Measurements from ENCODE around the gene BRME1. TPM values are rescaled to one million over a fixed set of nuclear protein-coding genes. Genes with fewer than 3 reads are reported as not detected.

BRME1 gene
- total RNA-seq, 1 donor from 2014 or later: 12.0 TPM

- Histone ChIP-seq H3K27me3 (no peaks in the 10 kb centered on the region), H3K9me3 (no peaks in the 10 kb centered on the region), H3K36me3 (no peaks in the 10 kb centered on the region), H3K4me3 (peak overlapping the region in 1 of 2 donors; percentile 50), H3K27ac (no peak overlapping the region), H3K4me1 (peaks cover 13% of the 10 kb centered on the region)
- TF ChIP-seq POLR2AphosphoS5 (IDR thresholded peaks at IDR 0.05; ENCODE audit: insufficient read depth in 1 of 2, low read depth in 1 of 2): no peak
- intact Hi-C loops (cut with DNase I): loop anchor here (10.0 kb wide), 1 partner anchor 278 kb away; no protein-coding TSS in a partner anchor
- no peak for DNase-seq (ENCODE audit: extremely low spot score in 2 of 2)
Observed at GRCh38 chr19:13872339-13872694, 33.6 kb downstream of the BRME1 start.

GRCh38 chr19:13870873-13871272 lies 35.0 kb downstream of the BRME1 start:
- H3K27me3 ChIP-seq: no peaks in the 10 kb centered on the region
- no peak for DNase-seq (ENCODE audit: extremely low spot score in 2 of 2)
- TF ChIP-seq CTCF (IDR thresholded peaks at IDR 0.05) (no peak), POLR2A (IDR thresholded peaks at IDR 0.05) (no peak), POLR2AphosphoS5 (IDR thresholded peaks at IDR 0.05; ENCODE audit: insufficient read depth in 1 of 2, low read depth in 1 of 2) (no peak)
- peaks cover 20% of the 10 kb centered on the region for H3K4me1 ChIP-seq
- intact Hi-C loops (cut with DNase I): loop anchor here (10.0 kb wide), 1 partner anchor 276 kb away; no protein-coding TSS in a partner anchor
- H3K9me3 ChIP-seq: no peaks in the 10 kb centered on the region
- H3K27ac ChIP-seq: no peak overlapping the region
- H3K4me3 ChIP-seq: no peak overlapping the region
- no peaks in the 10 kb centered on the region for H3K36me3 ChIP-seq

- no peak for DNase-seq (ENCODE audit: extremely low spot score in 2 of 2)
- intact Hi-C loops (cut with DNase I): no loop called here
- H3K27ac ChIP-seq: no peak overlapping the region
- H3K27me3 ChIP-seq: no peaks in the 10 kb centered on the region
- no peak overlapping the region for H3K4me3 ChIP-seq
- no peak for TF ChIP-seq CTCF (IDR thresholded peaks at IDR 0.05)
- TF ChIP-seq POLR2AphosphoS5 (IDR thresholded peaks at IDR 0.05; ENCODE audit: insufficient read depth in 1 of 2, low read depth in 1 of 2): no peak
- TF ChIP-seq POLR2A (IDR thresholded peaks at IDR 0.05): no peak
- H3K9me3 ChIP-seq: no peaks in the 10 kb centered on the region
- no peaks in the 10 kb centered on the region for H3K36me3 ChIP-seq
- H3K4me1 ChIP-seq: peaks cover 28% of the 10 kb centered on the region
Observed at GRCh38 chr19:13869281-13869680, 36.6 kb downstream of the BRME1 start.

- no peaks in the 10 kb centered on the region for H3K9me3 ChIP-seq
- no peak overlapping the region for H3K27ac ChIP-seq
- TF ChIP-seq POLR2A (IDR thresholded peaks at IDR 0.05): no peak
- no peak for TF ChIP-seq POLR2AphosphoS5 (IDR thresholded peaks at IDR 0.05; ENCODE audit: insufficient read depth in 1 of 2, low read depth in 1 of 2)
- TF ChIP-seq CTCF (IDR thresholded peaks at IDR 0.05): no peak
- no peak for DNase-seq (ENCODE audit: extremely low spot score in 2 of 2)
- H3K27me3 ChIP-seq: no peaks in the 10 kb centered on the region
- H3K36me3 ChIP-seq: no peaks in the 10 kb centered on the region
- peaks cover 24% of the 10 kb centered on the region for H3K4me1 ChIP-seq
- no peak overlapping the region for H3K4me3 ChIP-seq
- intact Hi-C loops (cut with DNase I): no loop called here
Observed at GRCh38 chr19:13868663-13869062, 37.3 kb downstream of the BRME1 start.

GRCh38 chr19:13866463-13867046 lies 39.4 kb downstream of the BRME1 start:
- no peak for TF ChIP-seq POLR2AphosphoS5 (IDR thresholded peaks at IDR 0.05; ENCODE audit: insufficient read depth in 1 of 2, low read depth in 1 of 2)
- no peak for TF ChIP-seq CTCF (IDR thresholded peaks at IDR 0.05)
- TF ChIP-seq POLR2A (IDR thresholded peaks at IDR 0.05): no peak
- H3K36me3 ChIP-seq: no peaks in the 10 kb centered on the region
- H3K4me3 ChIP-seq: peak overlapping the region; percentile 59 to 92
- peaks cover 21% of the 10 kb centered on the region for H3K4me1 ChIP-seq
- DNase-seq (ENCODE audit: extremely low spot score in 2 of 2): no peak
- H3K9me3 ChIP-seq: no peaks in the 10 kb centered on the region
- H3K27ac ChIP-seq: no peak overlapping the region
- H3K27me3 ChIP-seq: no peaks in the 10 kb centered on the region
- intact Hi-C loops (cut with DNase I): no loop called here
